ENCODE data around the gene NAA30. TPM values are rescaled to one million over a fixed set of nuclear protein-coding genes. Genes with fewer than 3 reads are reported as not detected.
"Not testable (repeated sequence)": the region's sequence is repeated elsewhere in the genome, so short reads cannot be mapped to it uniquely, and the experiment has no call there.

Gene NAA30
- polyA plus RNA-seq (ENCODE audit: insufficient read length): 33.8 TPM
- long read RNA-seq, donor 1, full-length matches to known transcripts: 8 of 8 reads
- long read RNA-seq, donor 1, partial matches to known transcripts: 0 of 8 reads
- long read RNA-seq, donor 1, other reads (novel, unspliced or antisense): 0 of 8 reads
- long read RNA-seq, donor 2, full-length matches to known transcripts: 9 of 149 reads
- long read RNA-seq, donor 2, partial matches to known transcripts: 131 of 149 reads
- long read RNA-seq, donor 2, other reads (novel, unspliced or antisense): 9 of 149 reads
- long read RNA-seq, donor 3, full-length matches to known transcripts: 3 of 81 reads
- long read RNA-seq, donor 3, partial matches to known transcripts: 56 of 81 reads
- long read RNA-seq, donor 3, other reads (novel, unspliced or antisense): 22 of 81 reads
- long read RNA-seq, donor 4: 0 reads
- long read RNA-seq, donor 5, full-length matches to known transcripts: 6 of 80 reads
- long read RNA-seq, donor 5, partial matches to known transcripts: 56 of 80 reads
- long read RNA-seq, donor 5, other reads (novel, unspliced or antisense): 18 of 80 reads
- long read RNA-seq, donor 6, full-length matches to known transcripts: 9 of 9 reads
- long read RNA-seq, donor 6, partial matches to known transcripts: 0 of 9 reads
- long read RNA-seq, donor 6, other reads (novel, unspliced or antisense): 0 of 9 reads
- long read RNA-seq, donor 7, full-length matches to known transcripts: 8 of 8 reads
- long read RNA-seq, donor 7, partial matches to known transcripts: 0 of 8 reads
- long read RNA-seq, donor 7, other reads (novel, unspliced or antisense): 0 of 8 reads
- long read RNA-seq, donor 8, full-length matches to known transcripts: 2 of 54 reads
- long read RNA-seq, donor 8, partial matches to known transcripts: 29 of 54 reads
- long read RNA-seq, donor 8, other reads (novel, unspliced or antisense): 23 of 54 reads

DNA sequence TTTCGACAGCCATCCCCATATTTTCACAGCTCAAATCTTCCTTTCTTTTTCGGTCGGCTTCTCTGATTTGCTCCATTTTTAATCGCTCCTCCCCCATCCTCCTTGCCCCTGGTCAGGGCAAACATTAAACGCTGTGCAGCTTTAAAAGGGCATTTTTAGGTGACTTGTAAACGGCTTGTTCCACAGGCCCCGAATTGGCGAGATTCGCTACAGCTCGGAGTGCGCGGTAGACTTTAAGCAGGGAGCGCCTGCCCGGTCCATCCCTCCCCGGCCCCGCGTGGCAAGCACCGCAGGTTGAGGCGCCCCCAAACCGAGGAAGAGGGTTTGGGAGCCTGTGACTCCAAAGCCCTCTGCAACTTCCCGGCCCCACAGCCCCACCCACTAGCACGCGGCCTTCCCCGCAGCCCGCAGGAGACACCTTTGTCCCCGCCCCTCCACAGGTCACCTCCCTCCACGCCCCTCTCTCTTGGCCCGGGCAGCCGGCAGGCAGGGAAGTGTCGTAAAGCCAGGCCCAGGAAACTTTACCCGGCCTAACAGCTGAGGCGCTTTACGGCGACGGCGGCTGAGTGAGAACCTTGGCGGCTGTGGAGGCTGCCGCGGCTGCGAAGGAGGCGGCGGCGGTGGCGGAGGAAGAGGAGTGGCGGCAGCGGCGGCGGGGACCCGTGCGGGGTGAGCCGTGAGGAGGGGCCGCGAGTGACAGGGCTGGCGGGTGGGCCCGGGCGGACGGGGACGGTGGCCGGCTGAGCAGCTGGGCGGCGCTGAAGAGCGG lies at the start of gene NAA30:
Gene NAA30, plus strand, starts transcription at position 550 of the 769 bp plus-strand sequence. CDS start 372 bp downstream, outside the sequence.
- peak; percentile 95 for DNase-seq

DNA sequence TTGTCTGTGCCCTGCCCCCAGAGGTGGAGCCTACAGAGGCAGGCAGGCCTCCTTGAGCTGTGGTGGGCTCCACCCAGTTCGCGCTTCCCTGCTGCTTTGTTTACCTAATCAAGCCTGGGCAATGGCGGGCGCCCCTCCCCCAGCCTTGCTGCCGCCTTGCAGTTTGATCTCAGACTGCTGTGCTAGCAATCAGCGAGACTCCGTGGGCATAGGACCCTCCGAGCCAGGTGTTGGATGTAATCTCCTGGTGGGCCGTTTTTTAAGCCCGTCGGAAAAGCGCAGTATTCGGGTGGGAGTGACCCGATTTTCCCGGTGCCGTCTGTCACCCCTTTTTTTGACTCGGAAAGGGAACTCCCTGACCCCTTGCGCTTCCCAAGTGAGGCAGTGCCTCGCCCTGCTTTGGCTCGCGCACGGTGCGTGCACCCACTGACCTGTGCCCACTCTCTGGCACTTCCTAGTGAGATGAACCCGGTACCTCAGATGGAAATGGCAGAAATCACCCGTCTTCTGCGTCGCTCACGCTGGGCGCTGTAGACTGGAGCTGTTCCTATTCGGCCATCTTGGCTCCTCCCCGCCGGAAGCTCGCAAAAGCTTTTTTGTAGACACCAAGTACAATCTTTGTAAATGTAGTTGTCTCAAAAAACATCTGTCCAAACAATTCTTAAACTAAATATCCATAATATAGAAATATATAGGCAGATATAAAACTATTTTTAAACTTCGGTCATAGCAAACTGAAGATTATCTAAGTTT lies 46.7 kb upstream of the NAA30 start:
- not testable (repeated sequence) for DNase-seq

DNA sequence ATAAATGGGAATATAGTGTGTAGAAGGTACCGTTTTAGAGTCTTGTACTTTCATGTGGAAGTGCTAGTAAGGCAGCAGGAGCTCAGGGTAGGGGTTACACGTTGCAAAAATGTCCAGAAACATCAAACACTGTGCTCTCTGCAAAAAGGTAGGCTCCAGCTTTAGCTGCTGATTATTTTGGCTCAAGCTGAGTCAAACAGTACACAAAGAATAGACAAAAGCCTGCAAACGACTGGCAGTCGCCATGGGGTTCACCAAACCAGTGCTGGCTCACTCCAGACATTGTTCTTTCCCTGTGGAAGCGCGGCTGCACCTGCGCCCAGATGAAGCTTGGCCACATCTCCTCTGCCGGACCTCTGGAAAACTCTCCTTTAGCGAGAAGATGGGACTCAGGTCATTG lies 45.3 kb upstream of the NAA30 start:
- no peak for DNase-seq

DNA sequence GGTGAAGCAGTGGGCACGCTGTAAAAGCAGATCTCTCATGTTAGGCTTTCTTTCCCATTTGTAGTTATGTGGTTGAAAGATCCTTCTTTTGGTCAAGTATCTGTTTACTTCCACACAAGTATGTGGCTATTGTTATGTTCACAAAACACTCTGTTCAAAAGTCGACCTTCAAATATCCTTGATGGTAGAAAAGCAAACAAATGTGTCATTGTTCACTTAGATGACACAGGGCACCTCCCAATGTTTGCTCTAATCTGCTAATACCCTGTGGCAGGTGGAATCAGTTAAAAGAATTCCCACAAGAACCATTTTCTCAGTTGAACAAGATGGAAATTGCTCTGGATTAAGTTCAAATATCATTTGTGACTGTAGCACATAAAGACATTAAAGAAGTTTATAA lies 43.6 kb upstream of the NAA30 start:
- DNase-seq: no peak

DNA sequence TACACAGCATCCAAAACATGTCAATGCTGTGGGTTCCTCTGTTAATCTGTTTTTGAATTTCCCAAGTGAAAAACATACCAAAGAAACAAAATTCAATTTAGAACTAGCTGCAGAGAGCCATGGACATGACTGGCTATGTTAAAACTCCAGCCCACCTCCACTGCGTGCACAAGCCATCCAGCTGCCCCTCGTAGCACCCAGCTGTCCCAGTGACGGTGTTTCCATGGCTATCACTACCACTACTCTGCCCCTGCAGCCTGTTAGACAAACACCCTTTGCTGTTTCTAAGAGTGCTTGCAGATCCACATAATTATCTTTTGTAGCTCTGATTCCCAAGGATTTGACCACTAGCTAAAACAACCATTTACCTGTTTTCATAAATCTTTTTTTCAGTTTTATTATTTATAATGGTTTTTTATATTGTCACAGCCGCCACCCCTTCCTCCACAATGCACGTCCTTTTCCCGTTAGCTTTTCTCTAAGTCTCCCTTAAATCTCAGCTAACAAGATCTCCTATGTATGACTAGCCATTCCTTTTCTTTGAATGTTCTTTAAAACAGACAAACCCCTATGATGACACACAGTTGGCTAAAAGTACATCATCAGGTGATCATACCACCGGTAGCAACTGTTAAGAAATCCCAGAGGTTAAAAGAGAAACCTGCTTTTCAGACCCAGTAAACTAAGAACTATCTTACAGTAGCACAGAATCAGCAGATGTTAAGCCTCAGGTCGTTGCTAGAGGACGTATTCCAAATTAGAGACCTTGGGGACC lies 37.8 kb upstream of the NAA30 start:
- DNase-seq: no peak

DNA sequence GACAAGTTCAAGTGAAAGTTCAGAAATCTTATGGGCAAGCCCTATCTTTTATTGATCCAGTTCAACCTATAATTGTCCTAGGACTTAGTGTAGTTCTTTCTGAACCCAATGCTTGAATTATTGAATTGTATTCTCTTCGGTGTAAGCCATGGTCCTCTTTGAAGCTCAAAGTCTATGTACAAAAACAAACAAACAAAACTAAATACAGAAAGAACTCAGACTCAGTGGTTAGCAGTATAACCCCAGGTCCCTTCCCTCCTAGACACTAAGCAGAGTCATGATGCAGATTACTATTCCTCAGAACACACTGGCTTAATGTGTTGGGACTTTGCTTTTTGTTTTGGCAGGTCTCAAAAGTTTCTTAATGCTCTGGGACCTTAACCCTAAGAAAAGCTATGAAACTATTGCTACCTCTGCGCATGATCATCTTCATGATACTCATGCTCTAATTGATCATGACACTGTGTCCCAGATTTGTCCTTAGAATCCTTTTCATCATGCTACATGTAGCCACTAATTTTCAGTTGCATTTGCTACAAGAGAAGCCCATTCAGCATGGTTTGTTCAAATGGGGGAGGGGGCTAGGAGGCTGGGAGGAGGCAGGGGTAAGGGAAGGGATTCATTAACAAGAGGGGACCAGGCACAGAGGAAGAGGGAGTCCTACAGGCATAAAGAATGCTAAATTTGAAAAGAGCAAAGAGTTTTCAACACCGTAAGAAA lies 35.1 kb upstream of the NAA30 start:
- DNase-seq: no peak

DNA sequence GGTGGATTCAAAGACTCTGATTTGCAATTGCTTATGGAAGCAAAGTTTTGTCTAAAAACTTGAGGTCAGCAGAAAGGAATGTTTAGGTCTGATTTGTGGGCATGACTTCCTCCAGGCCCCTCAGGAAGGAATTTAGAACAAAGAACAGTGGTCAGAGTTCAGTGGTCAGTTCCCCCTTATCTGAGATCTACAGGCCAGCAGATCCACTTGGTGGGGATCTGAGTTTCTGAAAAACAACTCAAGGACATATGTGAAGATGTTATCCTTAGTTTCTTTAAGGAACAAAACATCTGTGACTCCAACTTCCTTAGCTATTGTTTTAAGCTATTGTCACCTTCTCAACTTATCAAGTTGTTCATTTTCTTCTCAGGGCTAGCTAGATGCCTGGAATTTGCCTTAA lies 28.0 kb upstream of the NAA30 start:
- DNase-seq: peak; percentile 14

DNA sequence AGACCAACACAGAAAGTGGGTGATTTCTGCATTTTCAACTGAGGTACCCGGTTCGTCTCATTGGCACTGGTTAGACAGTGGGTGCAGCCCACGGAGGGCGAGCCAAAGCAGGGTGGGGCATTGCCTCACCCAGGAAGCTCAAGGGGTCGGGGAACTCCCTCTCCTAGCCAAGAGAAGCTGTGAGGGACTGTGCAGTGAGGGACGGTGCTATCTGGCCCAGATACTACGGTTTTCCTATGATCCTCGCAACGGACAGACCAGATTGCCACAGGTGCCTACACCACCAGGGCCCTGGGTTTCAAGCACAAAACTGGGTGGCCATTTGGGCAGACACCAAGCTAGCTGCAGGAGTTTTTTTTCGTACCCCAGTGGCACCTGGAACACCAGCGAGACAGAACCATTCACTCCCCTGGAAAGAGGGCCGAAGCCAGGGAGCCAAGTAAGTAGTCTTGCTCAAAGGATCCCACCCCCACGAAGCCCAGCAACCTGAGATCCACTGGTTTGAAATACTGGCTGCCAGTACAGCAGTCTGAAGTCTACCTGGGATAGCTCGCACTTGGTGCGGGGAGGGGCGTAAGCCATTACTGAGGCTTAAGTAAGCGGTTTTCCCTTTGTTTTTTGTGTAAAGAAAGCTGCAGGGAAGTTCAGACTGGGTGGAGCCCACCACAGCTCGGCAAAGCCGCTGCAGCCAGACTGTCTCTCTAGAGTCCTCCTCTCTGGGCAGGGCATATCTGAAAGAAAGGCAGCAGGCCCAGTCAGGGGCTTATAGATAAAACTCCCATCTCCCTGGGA lies 25.5 kb upstream of the NAA30 start:
- no peak for DNase-seq

DNA sequence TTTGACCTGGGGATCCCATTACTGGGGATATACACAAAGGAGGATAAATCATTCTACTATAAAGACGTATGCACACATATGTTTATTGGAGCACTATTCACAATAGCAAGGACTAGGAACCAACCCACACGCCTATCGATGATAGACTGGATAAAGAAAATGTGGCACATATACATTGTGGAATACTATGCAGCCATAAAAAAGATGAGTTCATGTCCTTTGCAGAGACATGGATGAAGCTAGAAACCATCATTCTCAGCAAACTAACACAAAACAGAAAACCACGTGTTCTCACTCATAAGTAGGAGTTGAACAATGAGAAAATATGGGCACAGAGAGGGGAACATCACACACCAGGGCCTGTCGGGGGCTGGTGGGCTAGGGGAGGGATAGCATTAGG lies 20.2 kb upstream of the NAA30 start:
- DNase-seq: not testable (repeated sequence)

DNA sequence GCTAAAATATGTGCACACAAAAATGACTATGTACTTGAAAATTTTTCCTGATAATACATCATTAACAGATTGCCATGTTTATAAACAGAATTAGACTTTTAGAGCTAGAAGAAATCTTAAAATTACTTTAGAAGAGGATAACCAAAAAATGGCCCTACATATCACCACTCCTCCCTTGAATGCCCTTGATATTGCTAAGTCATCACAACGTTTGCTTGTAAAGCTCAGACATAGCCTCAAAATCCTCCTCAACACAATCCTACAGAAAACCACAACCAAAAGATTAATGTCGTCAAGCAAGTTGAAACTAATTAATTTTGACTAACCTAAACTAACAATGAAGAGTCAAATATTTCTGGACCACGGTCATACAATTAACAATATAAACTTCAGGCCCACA lies 19.4 kb upstream of the NAA30 start:
- no peak for DNase-seq

DNA sequence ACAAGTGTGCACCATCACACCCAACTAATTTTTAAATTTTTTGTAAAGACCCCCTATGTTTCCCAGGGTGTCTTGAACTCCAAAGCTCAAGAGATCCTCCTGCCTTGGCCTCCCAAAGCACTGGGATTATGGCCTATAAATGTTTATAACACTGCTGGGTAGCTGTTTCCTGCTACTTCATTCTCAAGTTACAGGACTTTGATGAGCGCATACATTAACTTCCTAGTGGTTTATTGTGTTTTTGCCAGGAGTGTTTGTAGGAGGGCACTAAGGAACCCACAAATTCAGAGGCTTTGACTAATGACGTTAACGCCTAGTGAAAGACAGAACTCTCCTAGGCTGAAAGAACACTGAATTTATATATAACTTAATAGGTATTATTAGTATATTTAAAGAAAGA lies 15.2 kb upstream of the NAA30 start:
- DNase-seq: no peak

DNA sequence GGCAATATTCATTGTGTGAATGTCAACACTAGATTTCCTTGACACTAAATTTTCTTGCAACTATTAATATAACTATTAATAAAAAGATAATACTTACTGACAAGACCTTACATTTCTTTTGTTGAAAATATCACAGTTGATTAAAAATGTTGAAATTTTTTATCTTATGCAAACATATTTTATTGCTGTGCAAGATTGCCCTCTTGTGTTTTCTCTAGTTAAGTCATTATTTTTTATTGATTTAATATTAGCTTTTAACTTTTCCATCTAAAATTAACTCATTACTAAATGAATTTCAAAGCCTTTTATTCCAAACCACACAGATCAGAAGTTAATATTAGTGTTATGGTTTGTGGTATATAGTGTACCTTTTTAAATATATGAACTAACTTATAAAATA lies 11.7 kb upstream of the NAA30 start:
- no peak for DNase-seq

DNA sequence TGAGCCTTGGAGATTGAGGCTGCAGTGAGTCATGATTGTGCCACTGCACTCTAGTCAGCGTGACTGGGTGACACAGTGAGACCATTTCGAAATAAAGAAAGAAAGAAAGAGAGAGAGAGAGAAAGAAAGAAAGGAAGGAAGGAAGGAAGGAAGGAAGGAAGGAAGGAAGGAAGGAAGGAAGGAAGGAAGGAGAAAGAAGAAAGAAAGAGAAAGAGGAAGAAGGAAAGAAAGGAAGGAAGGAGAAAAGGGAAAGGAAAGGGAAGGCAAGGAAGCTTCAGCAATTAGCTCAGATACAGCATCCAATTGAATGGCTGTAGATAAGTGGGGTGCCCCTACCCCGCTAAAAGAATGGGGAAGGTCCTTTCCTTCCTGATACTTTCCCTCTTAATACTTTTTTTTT lies 9.5 kb upstream of the NAA30 start:
- DNase-seq: no peak

DNA sequence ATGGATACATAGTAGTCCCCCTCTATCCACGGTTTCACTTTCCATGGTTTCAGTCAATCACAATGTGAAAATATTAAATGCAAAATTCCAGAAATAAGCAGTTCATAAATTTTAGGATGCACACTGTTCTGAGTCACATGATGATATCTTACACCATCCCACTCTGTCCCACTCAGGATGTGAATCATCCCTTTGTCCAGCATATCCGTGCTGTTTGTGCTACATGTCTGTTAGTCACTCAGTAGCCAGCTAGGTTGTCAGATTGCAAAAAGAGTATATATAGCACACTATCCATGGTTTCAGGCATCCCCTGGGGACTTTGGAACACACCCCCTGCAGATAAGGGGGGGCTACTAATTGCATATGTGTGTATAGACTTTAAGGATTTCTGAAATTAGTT lies 8.1 kb upstream of the NAA30 start:
- no peak for DNase-seq

DNA sequence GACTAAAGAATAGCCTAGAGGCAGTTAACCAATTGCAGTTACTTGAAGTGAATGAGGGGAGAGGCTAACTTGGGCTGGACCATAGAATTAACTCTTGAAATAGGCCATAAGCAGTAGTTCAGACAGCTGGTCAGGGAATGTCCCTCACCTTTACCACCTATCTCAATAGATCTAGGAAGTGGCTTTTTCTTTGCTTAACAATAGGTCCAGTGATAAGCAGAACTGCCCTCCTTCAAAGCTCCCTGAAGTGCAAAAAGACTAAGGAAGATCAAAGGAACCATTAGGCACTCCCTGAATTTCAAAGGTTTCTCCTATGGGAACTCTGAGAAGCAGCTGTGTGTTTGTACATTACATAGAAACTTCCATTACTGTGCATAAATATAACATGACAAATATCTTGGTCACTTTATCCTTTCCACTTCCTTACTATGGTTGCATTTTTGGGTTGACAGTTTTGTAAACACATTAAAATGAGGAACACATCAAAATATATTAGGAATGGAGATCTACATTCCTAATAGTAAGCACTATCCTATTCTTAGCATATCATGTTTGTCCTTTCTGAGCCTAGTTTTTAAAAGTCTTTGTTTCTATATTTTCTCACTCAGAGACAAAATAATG lies 7.2 kb upstream of the NAA30 start:
- no peak for DNase-seq

DNA sequence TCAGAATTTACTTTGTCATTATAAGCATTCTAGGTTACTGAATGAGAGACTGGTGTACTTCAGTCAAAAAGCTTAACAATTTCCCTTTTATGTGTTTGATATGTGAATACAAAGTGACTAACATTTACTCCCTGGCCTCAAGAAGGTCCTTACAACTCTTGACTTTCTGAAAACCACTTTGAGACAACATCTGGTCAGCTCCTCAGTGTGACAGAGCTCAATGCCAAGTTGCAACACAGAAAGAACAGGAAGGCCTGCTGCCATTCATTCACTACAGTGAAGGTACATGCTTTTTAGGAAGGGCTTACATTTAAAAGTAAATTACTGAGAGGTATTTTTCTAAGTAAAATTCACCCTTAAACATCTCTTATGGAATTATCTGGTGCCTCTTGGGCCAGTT lies 2.3 kb upstream of the NAA30 start:
- DNase-seq: no peak

DNA sequence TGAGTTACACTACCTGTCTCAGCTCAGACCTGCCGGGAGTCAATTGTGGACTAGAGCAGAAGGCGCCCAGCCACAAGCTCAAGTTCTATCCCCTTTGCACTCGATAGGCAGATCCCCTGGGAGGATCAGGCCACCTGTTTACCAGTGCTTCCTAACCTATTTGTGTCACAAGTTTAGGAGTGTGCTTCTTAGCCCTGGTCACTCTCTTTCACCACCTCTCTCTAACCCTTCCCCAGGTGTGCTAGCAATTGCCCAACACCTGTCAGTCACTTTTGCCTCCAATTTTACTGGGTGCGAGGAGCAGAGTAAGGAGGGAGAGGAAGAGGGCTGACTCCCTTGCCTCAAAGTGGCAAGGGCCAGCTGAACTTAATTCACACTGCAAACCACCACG lies 745 bp upstream of the NAA30 start:
- DNase-seq: no peak

DNA sequence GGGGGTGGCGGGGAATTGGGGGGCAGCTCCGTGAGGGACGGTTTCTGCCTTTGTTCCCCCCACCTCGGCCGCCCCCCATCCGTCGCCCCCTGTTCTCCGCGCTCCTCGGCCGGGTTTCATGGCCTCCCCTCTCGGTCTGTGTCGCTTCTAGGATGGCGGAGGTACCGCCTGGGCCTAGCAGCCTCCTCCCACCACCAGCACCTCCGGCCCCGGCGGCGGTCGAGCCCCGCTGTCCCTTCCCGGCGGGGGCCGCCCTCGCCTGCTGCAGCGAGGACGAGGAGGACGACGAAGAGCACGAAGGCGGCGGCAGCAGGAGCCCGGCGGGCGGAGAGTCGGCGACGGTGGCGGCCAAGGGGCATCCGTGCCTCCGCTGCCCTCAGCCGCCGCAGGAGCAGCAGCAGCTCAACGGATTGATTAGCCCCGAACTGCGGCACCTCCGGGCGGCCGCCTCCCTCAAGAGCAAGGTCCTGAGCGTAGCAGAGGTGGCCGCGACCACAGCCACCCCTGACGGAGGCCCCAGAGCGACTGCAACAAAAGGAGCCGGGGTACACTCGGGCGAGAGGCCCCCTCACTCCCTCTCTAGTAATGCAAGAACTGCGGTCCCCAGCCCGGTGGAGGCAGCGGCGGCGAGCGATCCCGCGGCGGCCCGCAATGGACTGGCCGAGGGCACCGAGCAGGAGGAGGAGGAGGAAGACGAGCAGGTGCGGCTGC lies 575 bp downstream of the NAA30 start:
- peak; percentile 36 for DNase-seq

All from left kidney (tissue), 8 donors.